Measurements from ENCODE around the gene ALDH1A1.

DNA sequence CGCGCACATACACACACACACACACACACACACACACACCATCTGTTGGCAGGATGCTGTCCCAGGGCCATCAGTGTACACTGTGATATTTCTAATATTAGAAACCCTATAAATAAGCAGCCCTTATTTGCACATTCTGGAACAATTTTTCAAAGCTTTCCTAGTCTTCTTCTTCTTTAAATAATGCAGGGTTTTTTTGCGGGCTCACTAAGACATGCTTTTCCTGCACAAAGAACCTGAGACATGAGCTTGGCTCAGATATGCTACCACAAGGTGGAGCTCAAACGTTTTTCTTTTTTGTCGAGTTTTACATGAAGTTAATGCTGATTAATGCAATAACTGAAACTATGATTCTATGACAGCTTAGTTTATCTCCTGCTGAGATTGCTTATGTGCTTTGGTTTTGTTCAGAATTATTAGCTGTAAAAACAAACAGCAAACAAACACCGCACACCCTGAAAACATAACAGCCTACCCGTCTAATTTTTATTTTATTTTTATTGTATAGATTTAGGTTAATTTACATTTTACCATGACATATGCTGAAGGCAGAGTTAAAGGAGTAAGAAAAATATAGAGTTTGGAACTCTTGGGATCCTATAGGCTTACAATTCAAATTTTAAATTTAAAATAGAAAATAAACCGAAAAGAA is 95.8 kb downstream of the ALDH1A1 start:
- TF ChIP-seq, protein P1, sequence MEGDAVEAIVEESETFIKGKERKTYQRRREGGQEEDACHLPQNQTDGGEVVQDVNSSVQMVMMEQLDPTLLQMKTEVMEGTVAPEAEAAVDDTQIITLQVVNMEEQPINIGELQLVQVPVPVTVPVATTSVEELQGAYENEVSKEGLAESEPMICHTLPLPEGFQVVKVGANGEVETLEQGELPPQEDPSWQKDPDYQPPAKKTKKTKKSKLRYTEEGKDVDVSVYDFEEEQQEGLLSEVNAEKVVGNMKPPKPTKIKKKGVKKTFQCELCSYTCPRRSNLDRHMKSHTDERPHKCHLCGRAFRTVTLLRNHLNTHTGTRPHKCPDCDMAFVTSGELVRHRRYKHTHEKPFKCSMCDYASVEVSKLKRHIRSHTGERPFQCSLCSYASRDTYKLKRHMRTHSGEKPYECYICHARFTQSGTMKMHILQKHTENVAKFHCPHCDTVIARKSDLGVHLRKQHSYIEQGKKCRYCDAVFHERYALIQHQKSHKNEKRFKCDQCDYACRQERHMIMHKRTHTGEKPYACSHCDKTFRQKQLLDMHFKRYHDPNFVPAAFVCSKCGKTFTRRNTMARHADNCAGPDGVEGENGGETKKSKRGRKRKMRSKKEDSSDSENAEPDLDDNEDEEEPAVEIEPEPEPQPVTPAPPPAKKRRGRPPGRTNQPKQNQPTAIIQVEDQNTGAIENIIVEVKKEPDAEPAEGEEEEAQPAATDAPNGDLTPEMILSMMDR (IDR thresholded peaks at IDR 0.05; ENCODE audit: extremely low read depth in 1 of 2, insufficient read depth in 1 of 2, low read depth in 1 of 2, low read length in 2 of 2), result peak; percentile 60 to 63
- no peak for TF ChIP-seq POLR2A (IDR thresholded peaks at IDR 0.05; ENCODE audit: low read depth, low read length)
- no peak for TF ChIP-seq POLR2AphosphoS5 (IDR thresholded peaks at IDR 0.05; ENCODE audit: insufficient read depth, low read depth, low read length)
